GM23248 (cell line): ENCODE data around the gene FHDC1. TPM values are rescaled to one million over a fixed set of nuclear protein-coding genes. Genes with fewer than 3 reads are reported as not detected.

Source experiments
- DNase-seq: peaks from one replicate; pipeline ENCODE4 v3.0.0-alpha.2; 2015
- H2AFZ ChIP-seq: fragments of 200-600 bp; sonication (generic); 2 replicates; pipeline ENCODE4 v1.6.1; 2016; ENCODE audit warnings: antibody characterized with exemption
- H3F3A ChIP-seq: fragments of 200-600 bp; sonication (generic); 2 replicates; pipeline ENCODE4 v1.6.1; 2016; ENCODE audit warnings: mild to moderate bottlenecking, antibody characterized with exemption, mixed run types; ENCODE audit not compliant: insufficient read depth
- H3K27ac ChIP-seq: fragments of 200-600 bp; sonication (generic); 2 replicates; pipeline ENCODE4 v1.5.1; 2016; ENCODE audit warnings: mild to moderate bottlenecking
- H3K27me3 ChIP-seq: fragments of 200-600 bp; sonication (generic); replicated peaks from 2 replicates; pipeline ENCODE4 v1.6.1; 2016; ENCODE audit warnings: mild to moderate bottlenecking; ENCODE audit not compliant: insufficient read depth
- H3K36me3 ChIP-seq: fragments of 200-600 bp; sonication (generic); 2 replicates; pipeline ENCODE4 v1.6.1; 2016; ENCODE audit warnings: low read depth, mild to moderate bottlenecking
- H3K4me1 ChIP-seq: fragments of 200-600 bp; sonication (generic); 2 replicates; pipeline ENCODE4 v1.6.1; 2016; ENCODE audit warnings: mild to moderate bottlenecking; ENCODE audit not compliant: insufficient read depth
- H3K4me2 ChIP-seq: fragments of 200-600 bp; sonication (generic); one replicate; pipeline ENCODE4 v1.6.1; 2016; ENCODE audit warnings: mild to moderate bottlenecking; ENCODE audit not compliant: unreplicated experiment
- H3K4me3 ChIP-seq: fragments of 200-600 bp; sonication (generic); 2 replicates; pipeline ENCODE4 v1.5.1; 2016; ENCODE audit warnings: mild to moderate bottlenecking
- H3K79me2 ChIP-seq: fragments of 200-600 bp; sonication (generic); 2 replicates; pipeline ENCODE4 v1.6.1; 2016; ENCODE audit warnings: mild to moderate bottlenecking; ENCODE audit not compliant: insufficient read depth
- H3K9ac ChIP-seq: fragments of 200-600 bp; sonication (generic); 2 replicates; pipeline ENCODE4 v1.6.1; 2016; ENCODE audit warnings: mild to moderate bottlenecking
- H3K9me2 ChIP-seq: fragments of 200-600 bp; sonication (generic); 2 replicates; pipeline ENCODE4 v1.6.1; 2016; ENCODE audit warnings: mixed run types, mild to moderate bottlenecking, moderate library complexity; ENCODE audit not compliant: insufficient read depth
- H3K9me3 ChIP-seq: fragments of 200-600 bp; sonication (generic); one replicate; pipeline ENCODE4 v1.6.1; 2017; ENCODE audit warnings: low read depth
- H4K20me1 ChIP-seq: fragments of 200-600 bp; sonication (generic); 2 replicates; pipeline ENCODE4 v1.6.0; 2016; ENCODE audit not compliant: insufficient read depth
- EZH2 ChIP-seq: fragments of 200-600 bp; sonication (generic); IDR thresholded peaks from 2 replicates; pipeline ENCODE4 v1.6.1; 2018; ENCODE audit warnings: antibody characterized with exemption, mild to moderate bottlenecking; ENCODE audit not compliant: insufficient read depth, poor library complexity, severe bottlenecking
- EZH2phosphoT487 ChIP-seq: fragments of 200-600 bp; sonication (generic); IDR thresholded peaks from 2 replicates; pipeline ENCODE4 v1.6.1; 2018; ENCODE audit warnings: antibody characterized with exemption, moderate library complexity, mild to moderate bottlenecking, low read depth; ENCODE audit not compliant: insufficient read depth
- WGBS, 2 experiments: methylation state at CpG; one replicate each; pipeline ENCODE4 v1.1.6; 2015 to 2017; ENCODE audit warnings: low lambda C conversion rate in 2 of 2, low coverage in 1 of 2; ENCODE audit errors: missing lambda C conversion rate in 2 of 2; 5-methylcytosine and 5-hydroxymethylcytosine counted together
- in situ Hi-C: fragments of 300-500 bp; cut with MboI; formaldehyde crosslinking; loops from 2 replicates; pipeline ENCODE4 v1.15.0; 2020
- polyA plus RNA-seq: library from polyadenylated mRNA; unstranded; fragments of >200 nt; fragmentation: Nextera tagmentation; extraction: Ambion mirVana; gene quantifications from 2 replicates; pipeline ENCODE4 v1.2.1, GENCODE V29; 2016
- total RNA-seq: library from RNA; depleted of rRNA; stranded (reverse); fragments of >200 nt; shearing (Covaris generic); gene quantifications from 2 replicates; pipeline ENCODE4 v1.2.3, GENCODE V29; 2014

FHDC1 gene
- total and polyA plus RNA-seq, 2 experiments from 2014 or later: 0.22 to 0.51 TPM

- no peak for DNase-seq
- Histone ChIP-seq H3K9me2 (no peaks in the 10 kb centered on the region), H3K27ac (no peak overlapping the region), H3K4me3 (no peak overlapping the region), H3K79me2 (no peaks in the 10 kb centered on the region), H3F3A (no peaks in the 10 kb centered on the region), H3K9ac (no peak overlapping the region), H3K36me3 (no peaks in the 10 kb centered on the region), H3K4me1 (no peaks in the 10 kb centered on the region), H4K20me1 (no peaks in the 10 kb centered on the region), H3K9me3 (no peaks in the 10 kb centered on the region), H2AFZ (no peak overlapping the region), H3K4me2 (no peak overlapping the region), H3K27me3 (no peaks in the 10 kb centered on the region)
- WGBS, 2 experiments: 89 to 92% methylated on average over 5 of the region's 5 CpGs
- in situ Hi-C loops: no loop called here
- TF ChIP-seq EZH2phosphoT487 (no peak), EZH2 (no peak)
These were observed 26.0 kb downstream of the FHDC1 start for GRCh38 chr4:152962150-152962549.

GRCh38 chr4:152964335-152964734 lies 28.2 kb downstream of the FHDC1 start:
- no peak overlapping the region for H2AFZ ChIP-seq
- no peaks in the 10 kb centered on the region for H3F3A ChIP-seq
- TF ChIP-seq EZH2phosphoT487 (no peak), EZH2 (no peak)
- H3K4me3 ChIP-seq: no peak overlapping the region
- no peaks in the 10 kb centered on the region for H3K9me2 ChIP-seq
- peaks cover 9% of the 10 kb centered on the region for H3K4me1 ChIP-seq
- no peaks in the 10 kb centered on the region for H3K9me3 ChIP-seq
- in situ Hi-C loops: no loop called here
- no peaks in the 10 kb centered on the region for H3K79me2 ChIP-seq
- WGBS, 2 experiments: 89% methylated on average over 4 of the region's 4 CpGs
- no peaks in the 10 kb centered on the region for H3K27me3 ChIP-seq
- no peaks in the 10 kb centered on the region for H3K36me3 ChIP-seq
- DNase-seq: no peak
- no peak overlapping the region for H3K4me2 ChIP-seq
- no peak overlapping the region for H3K9ac ChIP-seq
- no peaks in the 10 kb centered on the region for H4K20me1 ChIP-seq
- H3K27ac ChIP-seq: no peak overlapping the region

GRCh38 chr4:152965611-152966010 lies 29.5 kb downstream of the FHDC1 start:
- Histone ChIP-seq H2AFZ (no peak overlapping the region), H3K9me2 (no peaks in the 10 kb centered on the region), H3K4me2 (no peak overlapping the region), H3K9ac (no peak overlapping the region), H3K9me3 (no peaks in the 10 kb centered on the region), H3K79me2 (no peaks in the 10 kb centered on the region), H3K27me3 (no peaks in the 10 kb centered on the region), H3K4me1 (peaks cover 21% of the 10 kb centered on the region), H3F3A (0 out of 2 replicates have a peak, but pooled peaks cover 3% of the 10 kb centered on the region), H3K4me3 (no peak overlapping the region), H3K27ac (no peak overlapping the region), H3K36me3 (no peaks in the 10 kb centered on the region), H4K20me1 (no peaks in the 10 kb centered on the region)
- TF ChIP-seq EZH2 (no peak), EZH2phosphoT487 (no peak)
- 91 to 96% methylated on average over 4 of the region's 4 CpGs for WGBS, 2 experiments
- in situ Hi-C loops: no loop called here
- DNase-seq: no peak

GRCh38 chr4:152967907-152968306 lies 31.8 kb downstream of the FHDC1 start:
- no peaks in the 10 kb centered on the region for H3K9me3 ChIP-seq
- H3K4me3 ChIP-seq: no peak overlapping the region
- no peaks in the 10 kb centered on the region for H3K36me3 ChIP-seq
- WGBS, 2 experiments: 79 to 91% methylated on average over 3 of the region's 3 CpGs
- peaks cover 32% of the 10 kb centered on the region for H3K4me1 ChIP-seq
- no peaks in the 10 kb centered on the region for H4K20me1 ChIP-seq
- no peak overlapping the region for H3K9ac ChIP-seq
- DNase-seq: no peak
- H3F3A ChIP-seq: peaks cover 13% of the 10 kb centered on the region; the same call in 1 of the 2 replicates
- no peaks in the 10 kb centered on the region for H3K9me2 ChIP-seq
- no peaks in the 10 kb centered on the region for H3K79me2 ChIP-seq
- in situ Hi-C loops: no loop called here
- H2AFZ ChIP-seq: no peak overlapping the region
- no peak overlapping the region for H3K4me2 ChIP-seq
- TF ChIP-seq EZH2 (no peak), EZH2phosphoT487 (no peak)
- no peaks in the 10 kb centered on the region for H3K27me3 ChIP-seq
- H3K27ac ChIP-seq: no peak overlapping the region
